K562 (cell line): ENCODE data around the gene HOXA7. TPM values are rescaled to one million over a fixed set of nuclear protein-coding genes. Genes with fewer than 3 reads are reported as not detected.

Experiments
- ATAC-seq: fragments of 200-7000 bp; cut with Tn5 transposase; 3 replicates; pipeline ENCODE4 v1.9.1; 2020; ENCODE audit warnings: moderate library complexity
- BruUV-seq: library from RNA; stranded (reverse); fragments of 400-500 nt; replicated peaks from 2 replicates; lab custom pipeline; 2021; lab: Mats Ljungman, UMichigan
- CTCF ChIA-PET: fragments of 300-600 bp; formaldehyde crosslinking; extraction: SDS; loops from one replicate; lab custom pipeline; 2021; ENCODE audit warnings: low intra/inter-chr PET ratio; lab: Yijun Ruan, JAX
- POLR2A ChIA-PET: fragments of 300-600, 350-650 bp; sonication (Branson Sonifier 250); formaldehyde crosslinking; extraction: SDS; loops from one replicate; lab custom pipeline; 2021; ENCODE audit warnings: antibody characterized with exemption, inconsistent platforms; lab: Yijun Ruan, JAX
- DNase-seq, 4 experiments: peaks; one replicate each; pipeline versions ENCODE4 v3.0.0 to v3.0.0-alpha.2; 2011 to 2018; ENCODE audit warnings: low spot score in 3 of 4, mixed read lengths in 3 of 4; ENCODE audit errors: extremely low read depth in 1 of 4
- FAIRE-seq: peaks from 2 replicates; lab custom pipeline; 2011; peaks lifted over from hg19 to GRCh38; lab: Jason Lieb, UNC
- H2AFZ ChIP-seq: 2 replicates; pipeline ENCODE4 v1.6.0; 2011; ENCODE audit warnings: low read depth, low read length, control low read depth, inconsistent platforms
- H3K27ac ChIP-seq: fragments of 200-600 bp; 3 replicates; pipeline ENCODE4 v1.8.0; 2011; ENCODE audit warnings: low read depth, mild to moderate bottlenecking, control low read depth, inconsistent platforms, low read length, moderate library complexity, mixed read lengths; ENCODE audit errors: extremely low read depth
- H3K27me3 ChIP-seq, 2 experiments: fragments of 300-600 bp in 1 of 2; 2 replicates in 1 of 2; 3 replicates in 1 of 2; pipeline versions ENCODE4 v1.6.0 to v1.8.0; 2011; ENCODE audit warnings: inconsistent platforms in 2 of 2, low read length in 2 of 2, mild to moderate bottlenecking in 1 of 2, mixed read lengths in 1 of 2, moderate library complexity in 1 of 2; ENCODE audit not compliant: control insufficient read depth in 2 of 2, insufficient read depth in 2 of 2
- H3K36me3 ChIP-seq: fragments of 300-600 bp; 3 replicates; pipeline ENCODE4 v1.8.0; 2011; ENCODE audit warnings: mild to moderate bottlenecking, low read length, inconsistent platforms; ENCODE audit not compliant: control insufficient read depth, insufficient read depth
- H3K4me1 ChIP-seq, 2 experiments: fragments of 200-600 bp in 1 of 2; replicated peaks in 1 of 2; 2 replicates in 1 of 2; 3 replicates in 1 of 2; pipeline versions ENCODE4 v1.5.1 to v1.8.0; 2011; ENCODE audit warnings: inconsistent platforms in 2 of 2, low read length in 2 of 2, mild to moderate bottlenecking in 1 of 2, mixed read lengths in 1 of 2, moderate library complexity in 1 of 2; ENCODE audit not compliant: control insufficient read depth in 2 of 2, insufficient read depth in 2 of 2
- H3K4me2 ChIP-seq: 2 replicates; pipeline ENCODE4 v1.6.1; 2011; ENCODE audit warnings: low read length, control low read depth, inconsistent platforms, mixed read lengths; ENCODE audit not compliant: insufficient read depth
- H3K4me3 ChIP-seq: fragments of 200-600 bp; sonication (generic), shearing (Covaris generic); 2 replicates; pipeline ENCODE4 v1.5.1; 2016; ENCODE audit warnings: control low read depth, inconsistent platforms
- H3K79me2 ChIP-seq: fragments of 200-600 bp; 3 replicates; pipeline ENCODE4 v1.8.0; 2011; ENCODE audit warnings: low read length, inconsistent platforms; ENCODE audit not compliant: control insufficient read depth, insufficient read depth
- H3K9ac ChIP-seq, 2 experiments: 2 replicates each; pipeline versions ENCODE4 v1.6.0 to v1.6.1; 2011; ENCODE audit warnings: low read depth in 2 of 2, low read length in 2 of 2, control low read depth in 1 of 2, inconsistent platforms in 1 of 2, mild to moderate bottlenecking in 1 of 2, mixed read lengths in 1 of 2; ENCODE audit not compliant: insufficient read depth in 1 of 2
- H3K9me1 ChIP-seq: one replicate; pipeline ENCODE4 v1.6.0; 2011; ENCODE audit warnings: inconsistent platforms, mild to moderate bottlenecking, low read length, moderate library complexity; ENCODE audit not compliant: control insufficient read depth, insufficient read depth
- H3K9me3 ChIP-seq: replicated peaks from 2 replicates; pipeline ENCODE4 v1.5.1; 2011; ENCODE audit warnings: low read depth, low read length, inconsistent platforms; ENCODE audit not compliant: control insufficient read depth, insufficient read depth
- H4K20me1 ChIP-seq: replicated peaks from 2 replicates; pipeline ENCODE4 v1.6.1; 2011; ENCODE audit warnings: low read length, inconsistent platforms, mixed read lengths; ENCODE audit not compliant: control insufficient read depth, insufficient read depth
- GTF2F1 ChIP-seq: IDR thresholded peaks from 2 replicates; pipeline ENCODE4 v1.6.1; 2011; ENCODE audit warnings: low read depth, low read length, improper control_type of control experiment
- LCOR ChIP-seq: sonication (generic); formaldehyde crosslinking; IDR thresholded peaks from 2 replicates; pipeline ENCODE4 v1.8.0; 2022; ENCODE audit warnings: mild to moderate bottlenecking, missing genetic modification reagents
- NR2C2 ChIP-seq, 2 experiments: fragments of 200-800 bp in 1 of 2; sonication (Bioruptor generic) in 1 of 2; sonication (generic) in 1 of 2; formaldehyde crosslinking in 1 of 2; IDR thresholded peaks; 2 replicates each; pipeline versions ENCODE4 v1.6.1 to v1.8.0; 2016 to 2022; ENCODE audit warnings: mild to moderate bottlenecking in 1 of 2, missing compliant biosample characterization in 1 of 2, missing genetic modification characterization in 1 of 2, missing genetic modification reagents in 1 of 2
- NRF1 ChIP-seq, 2 experiments: fragments of 450-650 bp; IDR thresholded peaks in 1 of 2; conservative IDR thresholded peaks in 1 of 2; 2 replicates each; pipeline ENCODE4 v1.6.1; 2014; ENCODE audit warnings: mild to moderate bottlenecking in 2 of 2
- PML ChIP-seq: IDR thresholded peaks from 2 replicates; pipeline ENCODE4 v1.6.1; 2012; ENCODE audit warnings: low read length, inconsistent platforms
- POLR2B ChIP-seq: fragments of 450-650 bp; IDR thresholded peaks from 2 replicates; pipeline ENCODE4 v1.6.1; 2018; ENCODE audit warnings: low read depth; ENCODE audit not compliant: partially characterized antibody
- PTTG1 ChIP-seq: fragments of 450-650 bp; IDR thresholded peaks from 2 replicates; pipeline ENCODE4 v1.6.1; 2016; ENCODE audit warnings: low read depth, mild to moderate bottlenecking, missing genetic modification characterization, missing compliant biosample characterization
- ZNF696 ChIP-seq: fragments of 250-450 bp; sonication (Bioruptor Pico); conservative IDR thresholded peaks from 2 replicates; pipeline ENCODE4 v1.4.0; 2020; ENCODE audit warnings: mild to moderate bottlenecking, moderate library complexity
- ZSCAN32 ChIP-seq: fragments of 450-650 bp; formaldehyde crosslinking; IDR thresholded peaks from 2 replicates; pipeline ENCODE4 v1.4.0; 2020; ENCODE audit warnings: mild to moderate bottlenecking, moderate library complexity
- WGBS: fragments of 100-300 bp; shearing (Covaris generic); methylation state at CpG from one replicate; pipeline ENCODE4 v1.1.6; 2016; ENCODE audit warnings: low coverage, mixed read lengths; ENCODE audit not compliant: insufficient coverage; ENCODE audit errors: missing lambda C conversion rate; 5-methylcytosine and 5-hydroxymethylcytosine counted together
- in situ Hi-C: fragments of 300-500 bp; cut with MboI; formaldehyde crosslinking; loops from 4 replicates; pipeline ENCODE4 v1.15.0; 2018; ENCODE audit warnings: inconsistent platforms, mixed read lengths
- intact Hi-C: fragments of 100-400 bp; cut with micrococcal nuclease; formaldehyde crosslinking; loops from 2 replicates; pipeline ENCODE4 v1.14.2; 2022
- polyA plus RNA-seq, 8 experiments: library from polyadenylated mRNA; depleted of rRNA in 4 of 8; stranded (reverse) in 5 of 8; unstranded in 3 of 8; fragments of >200 nt; fragmentation: Nextera tagmentation in 2 of 8; fragmentation: Illumina TruSeq in 1 of 8; extraction: Ambion mirVana in 2 of 8; extraction: Trizol in 1 of 8; gene quantifications; 2 replicates each; pipeline versions ENCODE4 v1.2.1 to v1.2.3, GENCODE V29; 2011 to 2014; ENCODE audit warnings: inconsistent platforms in 1 of 8, missing spikeins in 1 of 8
- total RNA-seq, 7 experiments: library from RNA; depleted of rRNA in 6 of 7; stranded (reverse); fragments of >200 nt in 6 of 7; fragmentation: Illumina TruSeq in 2 of 7; extraction: Trizol in 2 of 7; gene quantifications; 2 replicates each; pipeline versions ENCODE4 v1.2.1 to v1.2.3, GENCODE V29; 2011 to 2021; ENCODE audit warnings: low replicate concordance in 1 of 7
- TF ChIP-seq, protein P1 (sequence below): sonication (generic); IDR thresholded peaks from 2 replicates; pipeline ENCODE4 v1.6.1; 2016
- TF ChIP-seq, protein P2 (sequence below): IDR thresholded peaks from 2 replicates; pipeline ENCODE4 v1.6.1; 2016; ENCODE audit warnings: missing genetic modification characterization, missing compliant biosample characterization

The HOXA7 gene
- total and polyA plus RNA-seq, 9 of the 15 experiments (the other 6 are each of a cell fraction or from before 2014, with no cell fraction given), result not detected

DNA sequence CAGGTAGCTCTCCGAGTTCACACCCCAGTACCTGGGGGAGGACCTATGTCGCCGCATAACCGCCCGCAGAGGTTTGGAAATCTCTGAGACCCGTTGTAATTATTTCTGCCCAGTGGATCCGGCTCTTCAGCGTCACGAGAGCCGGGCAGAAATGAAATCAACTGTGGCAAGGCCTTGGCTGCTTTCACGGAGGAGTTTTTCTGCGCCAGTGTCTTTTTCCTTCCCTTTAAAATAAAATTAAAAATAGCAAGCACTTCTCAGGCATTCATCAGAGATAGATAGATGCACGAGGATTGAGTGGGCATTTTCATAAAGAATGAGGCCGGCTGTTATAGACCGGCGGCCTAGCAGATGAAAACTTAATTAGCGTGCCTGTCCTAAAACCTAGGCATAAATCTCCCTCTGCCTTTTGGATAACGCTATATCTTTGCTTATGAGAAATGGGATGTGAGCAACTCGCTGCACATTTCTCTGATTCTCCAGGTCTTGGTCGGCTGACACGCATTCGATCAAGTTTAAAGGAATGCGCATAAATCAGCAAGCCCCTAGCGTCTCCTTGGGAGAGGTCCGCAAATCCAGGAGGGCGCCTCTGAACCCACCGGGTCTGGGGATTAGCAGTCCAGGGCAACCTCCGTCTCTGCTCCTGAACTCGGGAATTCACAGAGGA lies 37.0 kb upstream of the HOXA7 start:
- CTCF ChIA-PET, result no interaction called here
- no peaks in the 10 kb centered on the region for H3K9me1 ChIP-seq
- no peak for TF ChIP-seq POLR2B
- FAIRE-seq, result no peak
- H3K4me3 ChIP-seq, result no peak overlapping the region
- no peak overlapping the region for H3K27ac ChIP-seq
- POLR2A ChIA-PET, result no interaction called here
- in situ Hi-C loops, result no loop called here
- no TSS peak for BruUV-seq
- ATAC-seq, result no peak
- intact Hi-C loops, result no loop called here
- no peaks in the 10 kb centered on the region for H3K36me3 ChIP-seq
- H3K4me1 ChIP-seq, result peaks cover 0 to 13% of the 10 kb centered on the region in 2 experiments; a peak in 2 of 5 replicates
- H3K9me3 ChIP-seq, result no peaks in the 10 kb centered on the region
- no peak overlapping the region for H3K9ac ChIP-seq
- H4K20me1 ChIP-seq, result no peaks in the 10 kb centered on the region
- H3K4me2 ChIP-seq, result no peak overlapping the region
- peaks cover 25 to 52% of the 10 kb centered on the region in 2 experiments for H3K27me3 ChIP-seq
- no peak overlapping the region for H2AFZ ChIP-seq
- WGBS, result 28% methylated on average over 29 of the region's 29 CpGs
- no peak for DNase-seq
- H3K79me2 ChIP-seq, result no peaks in the 10 kb centered on the region

DNA sequence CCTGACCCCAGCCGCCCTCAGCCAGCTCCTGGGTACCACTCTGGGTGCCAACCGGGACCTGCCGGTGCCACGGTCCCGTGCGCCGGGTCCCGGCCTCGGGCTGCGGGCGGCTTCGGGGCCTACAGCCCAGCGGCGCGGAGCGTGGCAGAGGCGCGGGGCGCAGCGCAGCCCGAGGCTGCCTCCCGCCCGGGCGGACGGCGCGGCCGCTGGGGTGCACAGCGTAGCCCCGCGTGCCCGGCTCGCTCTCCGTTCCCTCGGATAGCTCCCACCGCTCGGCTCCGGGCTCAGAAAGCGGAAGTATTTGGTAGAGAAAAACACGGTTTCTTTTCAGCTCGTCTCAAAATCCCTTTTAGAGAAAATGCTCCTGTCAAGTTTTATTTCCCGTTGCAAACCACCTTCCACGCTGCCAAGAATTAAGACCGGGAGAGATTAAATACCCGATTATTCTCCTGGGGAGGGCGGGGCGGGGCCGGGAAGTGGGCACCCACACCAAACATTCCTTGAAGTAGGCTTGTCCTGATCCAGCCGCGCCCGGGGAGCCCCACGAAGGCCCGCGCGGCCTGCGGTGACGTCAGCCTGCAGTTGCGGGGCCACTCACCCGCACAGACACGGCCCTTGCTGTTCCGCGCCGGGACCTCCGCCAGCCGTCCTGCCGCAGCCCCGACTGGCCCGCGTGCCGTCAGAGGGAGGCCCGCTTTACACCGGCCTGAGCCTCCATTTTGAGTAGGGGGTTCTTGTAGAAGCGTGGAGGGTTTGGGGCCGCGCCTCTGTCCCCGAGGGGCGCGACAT lies 36.3 kb upstream of the HOXA7 start:
- ChIA-PET POLR2A (no interaction called here), CTCF (no interaction called here)
- in situ Hi-C loops (no loop called here), intact Hi-C loops (no loop called here)
- H3K27ac ChIP-seq, result no peak overlapping the region
- BruUV-seq, result no TSS peak
- no peaks in the 10 kb centered on the region for H4K20me1 ChIP-seq
- no peaks in the 10 kb centered on the region for H3K9me1 ChIP-seq
- peaks cover 26 to 54% of the 10 kb centered on the region in 2 experiments for H3K27me3 ChIP-seq
- 41% methylated on average over 59 of the region's 78 CpGs for WGBS
- no peak overlapping the region for H3K4me3 ChIP-seq
- H3K36me3 ChIP-seq, result no peaks in the 10 kb centered on the region
- no peak overlapping the region for H3K9ac ChIP-seq
- TF ChIP-seq ZNF696 (no peak), NR2C2 (CRISPR knock-in tag; IDR thresholded peaks at IDR 0.05) (no peak), NR2C2 (tag; IDR thresholded peaks at IDR 0.05) (no peak), LCOR (CRISPR knock-in tag) (no peak), PTTG1 (tag) (no peak), GTF2F1 (no peak), PML (no peak), ZSCAN32 (no peak), NRF1 (conservative IDR thresholded peaks at IDR 0.05 in 1 of 2, IDR thresholded peaks at IDR 0.05 in 1 of 2) (no peak)
- TF ChIP-seq, protein P1, sequence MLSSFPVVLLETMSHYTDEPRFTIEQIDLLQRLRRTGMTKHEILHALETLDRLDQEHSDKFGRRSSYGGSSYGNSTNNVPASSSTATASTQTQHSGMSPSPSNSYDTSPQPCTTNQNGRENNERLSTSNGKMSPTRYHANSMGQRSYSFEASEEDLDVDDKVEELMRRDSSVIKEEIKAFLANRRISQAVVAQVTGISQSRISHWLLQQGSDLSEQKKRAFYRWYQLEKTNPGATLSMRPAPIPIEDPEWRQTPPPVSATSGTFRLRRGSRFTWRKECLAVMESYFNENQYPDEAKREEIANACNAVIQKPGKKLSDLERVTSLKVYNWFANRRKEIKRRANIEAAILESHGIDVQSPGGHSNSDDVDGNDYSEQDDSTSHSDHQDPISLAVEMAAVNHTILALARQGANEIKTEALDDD, result no peak
- TF ChIP-seq, protein P2, sequence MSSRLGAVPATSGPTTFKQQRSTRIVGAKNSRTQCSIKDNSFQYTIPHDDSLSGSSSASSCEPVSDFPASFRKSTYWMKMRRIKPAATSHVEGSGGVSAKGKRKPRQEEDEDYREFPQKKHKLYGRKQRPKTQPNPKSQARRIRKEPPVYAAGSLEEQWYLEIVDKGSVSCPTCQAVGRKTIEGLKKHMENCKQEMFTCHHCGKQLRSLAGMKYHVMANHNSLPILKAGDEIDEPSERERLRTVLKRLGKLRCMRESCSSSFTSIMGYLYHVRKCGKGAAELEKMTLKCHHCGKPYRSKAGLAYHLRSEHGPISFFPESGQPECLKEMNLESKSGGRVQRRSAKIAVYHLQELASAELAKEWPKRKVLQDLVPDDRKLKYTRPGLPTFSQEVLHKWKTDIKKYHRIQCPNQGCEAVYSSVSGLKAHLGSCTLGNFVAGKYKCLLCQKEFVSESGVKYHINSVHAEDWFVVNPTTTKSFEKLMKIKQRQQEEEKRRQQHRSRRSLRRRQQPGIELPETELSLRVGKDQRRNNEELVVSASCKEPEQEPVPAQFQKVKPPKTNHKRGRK (tag), result no peak
- H3K9me3 ChIP-seq, result no peaks in the 10 kb centered on the region
- ATAC-seq (no peak), DNase-seq (no peak), FAIRE-seq (no peak)
- peaks cover 0 to 17% of the 10 kb centered on the region in 2 experiments; a peak in 2 of 5 replicates for H3K4me1 ChIP-seq
- no peak overlapping the region for H3K4me2 ChIP-seq
- H3K79me2 ChIP-seq, result no peaks in the 10 kb centered on the region
- H2AFZ ChIP-seq, result no peak overlapping the region
